HepG2 (cell line): ENCODE measurements around the gene ZNF425. TPM values are rescaled to one million over a fixed set of nuclear protein-coding genes. Genes with fewer than 3 reads are reported as not detected.
A peak's percentile ranks its signal among the peaks of the same experiment; 100 is the strongest.

Experiments used
- ARID5B ChIP-seq: IDR thresholded peaks from 2 replicates; pipeline ENCODE4 v1.4.0; 2020; ENCODE audit warnings: mild to moderate bottlenecking, missing genetic modification reagents
- CSRNP1 ChIP-seq: sonication (generic); formaldehyde crosslinking; IDR thresholded peaks from 2 replicates; pipeline ENCODE4 v1.8.1; 2023; ENCODE audit warnings: mild to moderate bottlenecking, missing genetic modification reagents
- DPF2 ChIP-seq: sonication (generic); formaldehyde crosslinking; IDR thresholded peaks from 2 replicates; pipeline ENCODE4 v1.4.0; 2020; ENCODE audit warnings: mild to moderate bottlenecking, low read depth, missing genetic modification reagents, borderline replicate concordance
- GABPB1 ChIP-seq: IDR thresholded peaks from 2 replicates; pipeline ENCODE4 v1.6.1; 2016; ENCODE audit warnings: mild to moderate bottlenecking, missing genetic modification reagents, moderate library complexity, missing compliant biosample characterization
- NR2C2 ChIP-seq: sonication (generic); formaldehyde crosslinking; IDR thresholded peaks from 2 replicates; pipeline ENCODE4 v1.4.0; 2020; ENCODE audit warnings: missing genetic modification reagents, mild to moderate bottlenecking, moderate library complexity, borderline replicate concordance
- PBX3 ChIP-seq: sonication (generic); formaldehyde crosslinking; IDR thresholded peaks from 2 replicates; pipeline ENCODE4 v1.8.1; 2023; ENCODE audit warnings: missing genetic modification reagents, inconsistent platforms, borderline replicate concordance
- POGK ChIP-seq: sonication (generic); formaldehyde crosslinking; conservative IDR thresholded peaks from 2 replicates; pipeline ENCODE4 v1.8.0; 2022; ENCODE audit warnings: mild to moderate bottlenecking, moderate library complexity, missing genetic modification reagents
- SETDB1 ChIP-seq: sonication (generic); formaldehyde crosslinking; IDR thresholded peaks from 2 replicates; pipeline ENCODE4 v1.5.1; 2020; ENCODE audit warnings: missing genetic modification reagents, mild to moderate bottlenecking, borderline replicate concordance
- SMAD3 ChIP-seq: sonication (generic); formaldehyde crosslinking; IDR thresholded peaks from 2 replicates; pipeline ENCODE4 v1.4.0; 2020; ENCODE audit warnings: missing genetic modification reagents
- ZFY ChIP-seq: sonication (generic); formaldehyde crosslinking; IDR thresholded peaks from 2 replicates; pipeline ENCODE4 v1.4.0; 2020; ENCODE audit warnings: missing genetic modification reagents
- ZNF160 ChIP-seq: sonication (generic); formaldehyde crosslinking; IDR thresholded peaks from 2 replicates; pipeline ENCODE4 v1.8.0; 2022; ENCODE audit warnings: mild to moderate bottlenecking, inconsistent platforms, missing genetic modification reagents
- ZNF256 ChIP-seq: sonication (generic); formaldehyde crosslinking; conservative IDR thresholded peaks from 2 replicates; pipeline ENCODE4 v1.4.0; 2020; ENCODE audit warnings: missing genetic modification reagents
- ZNF512B ChIP-seq: sonication (generic); formaldehyde crosslinking; IDR thresholded peaks from 2 replicates; pipeline ENCODE4 v1.5.1; 2020; ENCODE audit warnings: missing genetic modification reagents, mild to moderate bottlenecking, borderline replicate concordance
- ZNF629 ChIP-seq: sonication (generic); formaldehyde crosslinking; conservative IDR thresholded peaks from 2 replicates; pipeline ENCODE4 v1.5.0; 2020; ENCODE audit warnings: missing genetic modification reagents
- ZNF740 ChIP-seq: sonication (generic); formaldehyde crosslinking; IDR thresholded peaks from 2 replicates; pipeline ENCODE4 v1.4.0; 2020; ENCODE audit warnings: missing genetic modification reagents
- polyA plus RNA-seq, 8 experiments: library from polyadenylated mRNA; depleted of rRNA in 3 of 8; stranded (reverse) in 7 of 8; unstranded in 1 of 8; fragments of >200 nt; fragmentation: Illumina TruSeq in 4 of 8; extraction: Trizol in 4 of 8; gene quantifications; 2 replicates each; pipeline versions ENCODE4 v1.2.1 to v1.2.3, GENCODE V29; 2011 to 2016; ENCODE audit warnings: low read depth in 4 of 8, missing spikeins in 1 of 8, mixed read lengths in 1 of 8; ENCODE audit not compliant: insufficient read depth in 1 of 8
- total RNA-seq, 5 experiments: library from RNA; depleted of rRNA; stranded (reverse); fragments of >200 nt; fragmentation: Illumina TruSeq; extraction: Trizol; gene quantifications; 2 replicates each; pipeline ENCODE4 v1.2.3, GENCODE V29; 2016; ENCODE audit warnings: low read depth in 1 of 5

The ZNF425 gene
- total and polyA plus RNA-seq, 2 of the 13 experiments (the other 11 are each of a cell fraction or from before 2014, with no cell fraction given): 0.51 to 1.1 TPM

- TF ChIP-seq ZNF629 (CRISPR knock-in tag): peak; percentile 50
- peak; percentile 83; the same call in 1 of the 2 replicates for TF ChIP-seq ZNF256 (CRISPR knock-in tag)
- peak; percentile 34; the same call in 1 of the 2 replicates for TF ChIP-seq CSRNP1
- TF ChIP-seq ZNF160 (CRISPR knock-in tag): peak; percentile 87; the same call in 1 of the 2 replicates
- TF ChIP-seq DPF2: no peak
- TF ChIP-seq SETDB1 (CRISPR knock-in tag): no peak
- peak; percentile 96 for TF ChIP-seq ZFY (CRISPR knock-in tag)
- peak; percentile 75 for TF ChIP-seq NR2C2 (CRISPR knock-in tag)
- TF ChIP-seq POGK (CRISPR knock-in tag): peak; percentile 97
- 0 out of 2 replicates have a peak, but pooled peaks have one; percentile 32 for TF ChIP-seq ZNF512B
- peak; percentile 96 for TF ChIP-seq GABPB1 (CRISPR knock-in tag)
- TF ChIP-seq ARID5B (CRISPR knock-in tag): peak; percentile 57
- no peak for TF ChIP-seq PBX3 (CRISPR knock-in tag)
- no peak; the same call in 1 of the 2 replicates for TF ChIP-seq ZNF740 (CRISPR knock-in tag)
- no peak for TF ChIP-seq SMAD3 (CRISPR knock-in tag)
These were observed at the start of gene ZNF425 (continued) for GRCh38 chr7:149125863-149126661.
